ENCODE measurements around the gene DDO.
A peak's percentile ranks its signal among the peaks of the same experiment; 100 is the strongest.

The DDO gene

DNA sequence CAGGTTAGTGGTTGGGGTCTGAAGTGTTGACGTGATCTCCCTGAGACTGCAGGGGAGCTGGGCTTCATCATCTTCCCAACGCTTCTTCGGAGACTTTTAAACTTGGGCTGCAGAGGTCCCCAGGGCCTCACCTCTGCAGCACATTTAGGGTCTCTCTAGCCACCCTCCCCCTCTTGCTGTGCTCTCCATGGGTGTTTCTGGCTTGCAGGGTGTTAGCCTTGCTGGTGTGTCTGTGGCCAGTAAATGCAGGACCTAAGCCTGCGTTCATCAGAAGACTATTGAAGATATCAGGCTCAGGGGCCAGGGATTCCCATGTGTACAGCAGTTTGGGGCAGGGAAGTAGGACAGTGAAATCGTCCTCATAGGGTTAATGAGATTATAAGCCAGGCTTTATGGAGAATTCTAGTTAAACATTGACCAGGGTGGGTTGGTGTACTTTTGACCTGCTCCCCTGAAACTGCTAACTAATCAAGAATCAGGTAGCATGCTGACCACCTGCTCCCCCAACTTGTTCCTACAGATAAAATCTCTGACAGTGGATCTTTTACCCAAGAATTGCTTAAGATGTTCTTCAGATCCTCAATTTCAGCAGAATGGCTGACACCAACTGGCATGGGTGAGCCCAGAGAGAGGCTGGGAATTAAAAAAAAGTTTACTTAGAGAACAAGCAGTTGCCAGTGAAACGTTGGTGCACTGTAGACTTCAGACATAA is 3.8 kb upstream of the DDO start:
- DNase-seq = no peak

DNA sequence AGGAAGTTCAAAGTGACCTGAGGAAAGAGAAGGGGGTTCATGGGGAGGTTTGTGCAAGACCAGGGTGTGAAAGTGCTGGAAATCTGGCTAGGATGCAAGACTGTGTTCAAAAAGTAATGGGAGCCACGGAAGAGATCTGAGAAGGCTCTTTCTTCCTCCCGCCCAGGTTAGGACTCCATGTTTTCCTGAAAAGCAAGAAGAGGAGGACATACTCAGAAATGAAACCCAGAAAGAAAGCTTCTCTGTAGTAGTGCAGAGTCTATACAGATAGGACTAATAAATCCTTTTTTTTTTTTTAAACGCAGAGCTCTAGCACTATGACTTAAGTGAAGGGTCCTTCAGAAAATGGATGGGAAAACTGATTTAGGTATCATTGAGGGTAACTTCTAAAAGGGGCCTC is 3.2 kb upstream of the DDO start:
- DNase-seq = no peak

DNA sequence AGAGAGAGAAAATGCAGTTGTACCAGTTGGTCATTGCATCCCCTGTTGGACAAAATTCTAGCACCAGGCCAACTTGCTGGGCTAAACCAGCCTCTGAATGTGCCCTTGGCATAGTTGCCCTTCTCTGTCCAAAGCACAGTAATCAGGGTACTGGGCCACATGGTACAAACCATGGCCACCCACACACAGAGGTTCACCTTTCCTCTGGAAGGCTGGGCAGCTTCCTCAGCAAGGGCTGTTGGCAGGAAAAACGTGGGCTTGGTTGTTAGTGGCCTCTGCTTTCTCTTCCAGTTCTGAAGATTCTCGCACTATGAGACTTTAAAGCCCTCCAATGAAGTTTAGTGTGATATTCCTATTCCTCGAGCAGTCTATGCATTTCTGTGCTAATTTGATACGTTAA is 706 bp downstream of the DDO start:
- DNase-seq = no peak

DNA sequence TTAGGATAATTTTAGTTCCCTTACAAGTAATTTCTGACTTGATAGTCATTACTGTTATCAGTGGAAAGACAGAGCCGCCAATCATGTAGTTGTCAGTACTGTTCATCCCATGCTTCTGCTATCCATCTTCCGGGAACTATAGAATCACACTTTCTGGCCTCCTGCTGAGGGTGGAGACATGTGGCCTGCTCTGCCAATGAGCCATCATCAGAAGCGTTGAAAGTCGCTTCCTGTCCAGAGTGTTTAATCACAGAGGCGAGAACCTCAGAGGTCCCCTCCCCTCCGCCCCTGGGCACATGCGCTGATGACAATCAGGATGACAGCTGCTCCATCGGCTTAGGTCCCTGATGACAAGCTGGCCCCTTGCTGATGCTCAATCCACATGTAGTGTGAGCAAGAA is 3.0 kb downstream of the DDO start:
- peak; percentile 48 for DNase-seq

DNA sequence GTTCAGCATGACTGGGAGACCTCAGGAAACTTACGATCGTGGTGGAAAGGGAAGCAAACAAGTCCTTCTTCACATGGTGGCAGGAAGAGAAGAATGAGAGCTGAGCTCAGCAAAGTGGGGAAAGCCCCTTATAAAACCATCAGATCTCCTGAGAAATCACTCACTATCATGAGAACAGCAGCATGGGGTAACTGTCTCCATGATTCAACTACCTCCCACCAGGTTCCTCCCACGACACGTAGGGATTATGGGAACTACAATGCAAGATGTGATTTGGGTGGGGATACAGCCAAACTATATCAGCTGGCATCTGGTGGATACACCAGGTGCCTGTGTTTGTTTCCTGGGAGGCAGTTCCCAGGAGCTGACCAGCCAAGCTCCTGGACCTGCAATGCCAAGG is 4.9 kb downstream of the DDO start:
- no peak for DNase-seq

DNA sequence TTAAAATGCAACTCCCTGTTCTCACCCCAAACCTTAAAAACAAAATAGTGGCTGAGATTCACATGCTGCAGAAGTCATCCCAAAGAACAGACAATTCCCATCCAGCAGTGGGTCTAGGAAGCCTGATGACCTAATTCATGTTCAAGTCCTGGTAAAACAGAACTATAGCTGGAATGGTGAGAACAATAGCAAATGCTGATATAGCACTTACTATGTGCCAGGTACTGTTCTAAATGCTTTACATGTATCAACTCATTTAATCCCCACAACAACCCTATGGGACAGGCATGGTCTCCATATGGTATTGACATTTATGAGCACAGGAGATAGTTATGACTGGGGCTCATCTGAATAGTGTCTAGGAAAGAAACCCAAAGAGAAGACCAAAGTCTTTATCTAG is 5.6 kb downstream of the DDO start:
- no peak for DNase-seq

DNA sequence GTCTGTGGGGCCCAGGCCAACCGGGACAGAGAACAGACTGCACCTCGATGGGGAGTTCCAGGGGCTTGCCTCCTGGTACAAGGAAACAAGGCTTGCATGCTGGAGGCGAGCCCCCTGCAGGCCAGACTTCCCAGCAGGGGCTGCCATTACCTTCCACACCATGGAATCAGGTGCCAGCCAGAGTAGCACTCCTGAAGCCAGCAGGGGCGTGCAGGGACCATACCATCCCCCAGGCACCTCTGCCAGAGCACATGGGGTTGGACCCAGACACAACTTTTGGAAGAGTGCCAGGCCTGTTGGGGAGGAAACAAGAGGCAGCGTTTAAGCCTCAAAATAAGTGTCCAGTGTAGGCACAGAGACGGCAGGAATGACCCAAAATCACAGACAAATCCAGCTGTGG is 6.5 kb downstream of the DDO start:
- no peak for DNase-seq

DNA sequence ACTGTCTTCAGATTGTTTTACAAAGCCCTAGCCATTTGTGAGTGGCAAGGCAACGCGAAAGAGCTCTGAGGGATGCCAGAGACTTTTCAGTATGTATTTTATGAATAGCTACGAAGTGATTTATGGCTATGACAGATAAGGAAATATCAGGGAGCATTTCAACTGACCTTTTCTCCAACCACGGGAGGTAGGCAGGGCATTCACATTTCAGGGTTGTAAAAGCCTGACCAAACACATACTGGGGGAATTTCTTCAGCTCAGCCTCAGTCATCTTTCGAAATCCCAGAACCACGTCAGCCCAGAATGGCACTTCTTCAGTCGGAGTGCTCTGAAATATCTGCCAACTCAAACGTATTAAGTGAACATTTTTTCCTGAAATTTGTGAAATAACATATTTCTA is 10.8 kb downstream of the DDO start:
- DNase-seq = no peak

DNA sequence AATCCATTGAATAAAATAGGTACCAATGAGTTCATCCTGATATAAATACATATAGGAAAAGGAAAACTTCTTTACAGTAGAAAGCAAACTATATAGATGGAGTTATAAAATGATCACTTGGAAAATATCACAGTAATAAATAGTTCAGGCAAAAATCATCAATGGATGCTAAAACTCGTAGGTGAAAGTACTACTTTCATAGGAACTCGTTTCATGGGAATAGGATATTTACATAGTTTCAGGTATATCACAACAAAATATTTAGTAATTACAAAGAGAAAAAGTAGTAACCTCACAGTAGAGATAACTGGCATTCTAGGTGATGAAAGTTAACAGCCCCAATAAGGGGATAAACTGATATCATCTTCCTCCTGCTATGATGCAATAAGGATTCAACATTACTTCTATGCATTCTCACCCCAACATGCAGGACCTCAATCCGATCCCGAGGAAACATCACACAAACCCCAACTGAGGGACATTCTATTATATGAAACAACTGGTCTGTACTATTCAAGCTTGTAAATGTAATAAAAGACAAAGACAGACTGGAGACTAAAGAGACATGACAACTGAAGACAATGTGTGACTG is 13.7 kb downstream of the DDO start:
- no peak for DNase-seq

DNA sequence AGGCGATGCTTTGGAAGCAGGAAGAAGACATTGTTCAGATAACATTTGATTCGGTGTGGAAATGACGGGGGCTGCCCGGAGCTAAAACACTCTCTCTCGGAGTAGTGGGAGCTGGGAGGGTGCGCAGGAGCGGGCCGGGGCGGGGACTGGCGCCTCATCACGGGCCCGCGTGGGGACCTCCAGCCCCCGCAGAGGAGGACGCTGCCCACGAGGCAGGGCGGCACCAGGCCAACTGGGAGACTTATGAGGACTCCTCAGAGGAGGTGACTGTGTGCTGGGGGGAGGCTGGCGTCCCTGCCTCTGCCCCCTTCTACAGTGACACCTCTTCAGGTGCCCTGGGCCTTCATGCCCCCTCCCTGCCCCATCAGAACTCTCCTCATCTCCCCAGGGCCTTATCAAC is 15.2 kb downstream of the DDO start:
- no peak for DNase-seq

DNA sequence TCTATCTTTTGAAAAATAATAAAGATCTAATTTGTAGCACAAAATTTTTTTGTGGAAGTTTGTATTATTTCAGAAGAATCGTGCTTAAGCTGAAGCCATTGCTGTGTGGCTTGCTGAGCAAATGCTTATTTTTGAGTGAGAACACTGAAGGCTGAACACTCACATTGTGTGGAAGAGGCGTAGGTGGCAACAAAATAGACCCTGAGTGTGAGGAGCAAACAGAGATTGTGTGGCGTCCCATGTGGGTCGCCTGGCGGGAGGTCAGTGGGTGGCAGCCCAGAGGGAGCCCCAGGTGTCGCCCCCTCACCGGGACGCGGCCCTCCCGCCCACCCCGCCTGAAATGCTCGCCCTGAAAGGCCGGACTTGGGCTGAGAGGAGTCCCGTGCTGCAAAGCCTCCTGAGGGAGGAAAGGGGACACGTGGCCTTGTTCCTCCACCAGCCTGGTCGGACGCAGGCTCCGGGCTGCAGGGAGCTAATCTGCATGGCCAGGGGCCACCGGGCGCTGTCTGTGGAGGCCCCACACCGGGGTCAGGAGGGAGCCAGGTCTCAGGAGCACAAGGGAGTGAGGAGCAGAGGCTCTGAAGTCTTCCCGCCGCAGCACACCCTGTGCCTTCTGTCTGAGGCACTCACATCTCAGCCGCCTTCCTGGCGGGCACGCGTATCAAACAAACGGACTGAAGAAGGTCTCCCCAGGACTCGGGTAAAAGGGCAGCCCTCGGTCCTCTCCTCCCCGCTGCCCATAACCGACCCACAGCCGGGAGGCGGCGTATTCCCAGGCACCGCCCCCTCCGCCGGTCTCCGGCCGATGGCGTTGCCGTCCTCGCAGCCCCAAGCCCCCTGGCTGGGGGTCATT is 15.9 kb downstream of the DDO start:
- no peak for DNase-seq

DNA sequence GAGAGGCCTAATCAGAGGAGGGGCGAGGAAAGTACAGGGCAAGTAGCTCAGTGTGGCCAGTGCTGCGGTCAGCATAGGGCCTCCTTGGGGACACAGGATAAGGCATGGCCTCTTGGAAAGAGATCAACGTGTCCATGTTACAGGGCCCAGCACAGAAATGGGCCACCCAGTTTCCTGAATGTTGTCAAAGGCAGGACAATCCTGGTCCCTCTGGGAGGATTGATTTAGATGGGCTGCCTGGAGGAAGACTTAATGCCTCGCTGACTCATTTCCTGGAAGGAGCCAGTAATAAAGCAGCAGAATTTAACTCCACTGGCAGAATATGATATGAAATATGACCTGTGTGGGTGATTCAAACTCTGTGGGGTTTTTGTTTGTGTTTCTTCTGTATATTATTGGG is 16.6 kb downstream of the DDO start:
- DNase-seq = peak; percentile 39

DNA sequence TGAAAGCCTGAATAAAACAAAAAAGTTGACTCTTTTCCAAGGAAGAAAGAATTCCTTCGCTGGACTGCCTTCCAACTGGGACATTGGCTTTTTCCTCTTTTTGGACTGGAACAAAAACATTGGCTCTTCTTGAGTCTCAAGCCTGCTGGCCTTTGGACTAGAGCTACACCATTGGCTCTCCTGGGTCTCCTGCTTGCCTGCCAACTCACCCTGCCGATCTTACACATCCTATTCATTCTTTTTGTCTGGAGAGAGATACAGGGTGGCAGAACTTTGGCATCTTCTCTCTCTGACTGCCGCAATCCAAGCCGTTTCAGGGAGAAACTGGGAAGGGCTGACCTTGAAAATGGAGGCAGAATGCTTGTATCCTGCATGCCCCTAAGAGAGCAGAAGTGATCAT is 20.2 kb downstream of the DDO start:
- no peak for DNase-seq

DNA sequence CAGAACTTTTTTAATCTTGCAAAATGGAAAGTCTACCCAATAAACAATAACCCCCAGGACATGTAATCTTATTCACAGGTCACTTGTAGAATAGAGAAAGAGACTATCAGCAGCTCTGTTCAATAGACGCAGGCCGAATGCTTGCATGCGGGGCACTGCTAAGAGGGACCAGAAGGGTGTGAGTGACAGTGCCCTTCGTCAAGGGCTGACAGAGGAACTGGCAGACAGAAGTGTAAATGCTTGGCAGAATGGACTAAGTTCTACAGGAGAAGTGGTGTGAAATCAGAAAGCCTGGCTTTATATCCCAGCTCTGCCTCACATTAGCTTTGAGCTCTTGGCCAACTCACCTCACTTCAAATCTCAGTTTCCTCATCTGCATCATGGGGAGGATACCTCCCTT is 21.0 kb downstream of the DDO start:
- DNase-seq = no peak

DNA sequence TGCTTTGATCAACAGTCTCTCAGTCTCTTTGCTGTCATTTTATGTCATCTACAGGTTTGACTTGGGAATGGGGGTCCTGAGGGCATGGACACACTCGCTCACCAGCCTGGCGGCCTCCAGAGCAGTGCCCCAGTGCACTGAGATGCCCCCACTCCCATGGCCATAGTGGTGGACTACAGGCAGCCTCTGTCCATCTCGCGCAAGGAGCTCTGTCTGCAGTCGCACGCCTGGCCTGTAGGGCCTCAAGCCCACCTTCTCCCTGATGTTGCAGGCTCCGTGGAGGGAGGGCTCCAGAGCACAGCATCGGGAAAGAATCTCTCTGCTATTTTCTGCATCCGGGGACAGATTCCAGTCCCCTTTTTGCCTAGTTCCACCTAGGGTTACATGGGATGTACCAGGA is 22.6 kb downstream of the DDO start:
- no peak for DNase-seq

DNA sequence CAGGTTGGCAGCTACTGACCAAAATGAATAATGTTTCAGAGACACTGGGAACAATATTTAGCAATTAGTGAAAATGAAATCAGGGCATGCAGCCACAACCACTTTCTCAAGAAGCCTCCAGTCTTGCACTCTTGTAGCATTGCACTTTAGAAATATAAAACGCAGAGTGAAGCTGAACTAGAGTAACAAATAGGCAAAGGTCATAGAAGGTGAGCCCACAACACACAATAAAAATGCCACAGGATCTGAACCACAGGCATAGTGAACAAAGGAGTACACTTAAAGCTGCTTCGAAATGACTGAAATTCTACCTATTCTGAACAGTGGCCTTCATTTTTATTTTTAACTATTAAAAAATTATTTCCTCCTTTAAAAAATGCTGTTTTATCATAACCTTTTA is 25.0 kb downstream of the DDO start:
- no peak for DNase-seq

DNA sequence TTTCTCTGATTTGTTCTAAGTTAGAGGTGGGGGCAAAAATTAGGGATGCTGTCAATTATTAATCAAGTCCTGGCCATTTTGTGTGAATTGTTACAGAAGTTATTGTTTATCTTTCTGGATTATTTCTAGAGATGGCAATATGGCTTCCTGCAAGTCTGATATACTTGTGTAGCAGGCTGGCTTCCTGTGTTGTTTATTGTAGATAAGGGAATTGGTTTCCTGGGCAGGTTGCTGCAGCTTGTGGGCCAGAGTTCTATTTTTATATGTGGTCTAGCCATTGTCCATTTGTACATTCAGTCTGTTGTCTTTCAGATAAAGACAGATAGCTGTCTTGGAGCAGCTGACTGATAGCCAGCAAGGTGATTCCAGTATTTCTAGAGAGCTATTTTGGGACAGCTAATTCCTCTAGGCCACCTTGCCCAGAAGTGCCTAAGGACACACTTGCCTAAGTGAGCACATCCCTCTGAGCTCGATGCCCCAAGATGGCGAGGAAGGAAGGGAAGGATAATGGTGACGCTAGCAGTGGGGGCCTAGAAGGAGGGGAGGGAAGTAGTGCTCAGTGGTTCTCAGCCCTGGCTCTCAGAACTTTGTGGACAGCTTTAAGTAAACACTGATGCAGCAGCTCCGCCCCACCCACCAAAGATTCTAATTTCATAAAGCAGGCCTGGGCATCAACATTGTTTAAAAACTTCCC is 25.5 kb downstream of the DDO start:
- DNase-seq = no peak

DNA sequence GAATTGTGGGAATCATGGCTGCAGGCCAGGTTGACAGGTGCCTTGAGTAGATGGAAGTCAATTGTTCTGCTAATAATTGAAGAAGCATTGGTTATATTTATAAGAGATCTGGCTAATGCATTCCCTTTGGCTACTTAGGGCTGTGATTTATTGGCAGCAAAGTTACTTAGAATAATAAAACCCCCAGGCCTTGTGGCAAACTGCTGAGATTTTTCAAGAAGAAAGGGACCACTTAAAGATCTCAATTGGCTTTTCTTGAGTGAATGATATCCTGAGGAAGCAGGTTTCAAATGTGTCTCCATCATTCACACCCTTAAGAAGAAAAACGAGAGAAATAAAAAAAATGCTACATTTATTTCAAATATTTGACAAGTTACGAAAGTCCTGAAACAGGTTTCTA is 27.4 kb downstream of the DDO start:
- DNase-seq = no peak

DNA sequence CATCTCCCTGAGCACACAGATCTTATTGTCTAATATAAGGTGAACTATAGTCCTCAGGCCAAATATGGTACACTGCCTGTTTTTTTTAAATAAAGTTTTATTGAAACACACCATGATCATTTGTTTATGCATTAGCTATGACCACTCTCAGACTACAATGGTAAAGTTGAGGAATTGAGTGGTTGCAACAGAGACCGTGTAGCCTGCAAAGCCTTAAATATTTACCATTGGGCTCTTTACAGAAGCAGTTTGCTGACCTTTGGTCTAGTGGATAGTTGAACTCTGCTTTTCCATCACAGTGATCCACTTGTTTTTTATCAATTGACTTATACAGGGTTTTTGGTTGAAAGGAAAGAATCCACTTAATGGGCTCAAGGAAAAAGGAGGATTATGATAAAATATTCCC is 29.9 kb downstream of the DDO start:
- no peak for DNase-seq

DNA sequence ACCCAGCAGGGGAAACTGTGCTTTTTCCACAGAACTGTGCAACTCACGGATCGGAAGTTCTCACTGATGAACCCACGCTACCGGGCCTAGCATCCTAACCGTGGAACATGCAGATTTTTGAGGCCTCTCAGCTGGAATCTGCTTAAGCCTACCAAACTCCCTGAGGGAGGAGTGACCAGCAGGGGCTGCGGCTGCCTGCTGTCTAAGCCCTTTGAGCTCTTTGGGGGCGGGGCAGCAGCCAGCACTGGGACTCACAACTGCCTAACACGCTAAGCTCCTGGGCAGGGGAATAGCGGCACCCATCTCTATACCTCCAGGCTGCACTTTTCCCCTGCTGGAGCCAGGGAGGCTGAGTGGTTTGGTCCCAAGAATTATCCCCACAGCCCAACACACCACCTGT is 36.8 kb downstream of the DDO start:
- DNase-seq = no peak

DNA sequence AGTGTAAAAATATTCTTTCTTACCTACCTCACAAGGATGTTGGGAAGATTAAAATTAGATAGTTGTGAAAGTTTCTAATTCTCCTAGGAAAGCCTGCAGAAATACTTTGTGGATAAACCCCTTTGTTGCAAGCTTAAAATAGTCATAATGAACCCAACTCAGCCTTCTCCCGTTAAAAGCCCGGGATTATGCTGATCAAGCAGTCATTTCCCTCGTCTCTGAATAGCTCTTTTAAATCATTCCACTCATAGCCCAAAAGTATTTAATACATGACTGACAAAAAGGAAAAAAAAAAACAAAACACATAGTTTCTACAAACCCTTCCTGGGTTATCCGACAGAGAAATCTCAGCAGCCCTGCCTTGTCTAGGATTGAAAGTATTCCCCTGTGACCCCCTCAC is 46.3 kb downstream of the DDO start:
- no peak for DNase-seq

DNA sequence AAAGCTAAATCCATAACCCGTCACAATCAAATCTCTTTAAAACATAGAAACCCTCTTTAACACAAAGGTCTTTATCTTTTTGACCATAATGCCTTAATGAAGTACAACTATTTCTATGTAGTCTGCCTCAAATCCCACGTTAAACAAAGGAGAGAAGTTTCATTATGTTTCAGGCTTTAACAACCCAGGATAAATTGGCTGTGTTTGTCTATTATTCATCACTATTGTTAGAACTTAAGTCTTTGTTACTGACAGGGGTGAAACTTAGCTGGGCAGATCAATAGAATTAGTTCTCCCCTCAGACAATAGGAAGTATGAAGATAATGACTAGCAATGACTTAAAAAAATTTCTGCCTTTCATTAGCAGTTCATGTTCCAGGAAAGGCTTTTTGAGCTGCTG is 47.1 kb downstream of the DDO start:
- DNase-seq = no peak

DNA sequence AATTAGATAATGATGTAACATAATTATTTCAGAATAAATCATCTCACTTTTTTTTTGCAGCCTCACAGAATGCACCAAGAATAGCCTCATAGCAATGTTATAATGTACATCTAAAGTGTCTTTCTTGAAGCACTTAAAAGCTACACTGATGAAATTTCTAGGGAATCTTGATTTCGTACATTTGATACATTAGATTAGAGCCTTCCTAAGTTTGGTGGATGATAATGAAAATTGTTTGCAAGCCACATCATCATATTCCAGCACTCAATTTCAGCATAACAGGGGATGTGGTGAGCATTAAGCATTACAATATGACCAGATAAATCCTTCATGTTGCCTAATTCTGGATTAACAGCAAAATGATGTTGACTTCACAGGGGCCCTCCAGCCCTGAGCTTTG is 47.5 kb downstream of the DDO start:
- no peak for DNase-seq
